K562 (cell line): ENCODE measurements around the gene TRNP1. TPM values are rescaled to one million over a fixed set of nuclear protein-coding genes. Genes with fewer than 3 reads are reported as not detected.

Source experiments
- ATAC-seq: fragments of 200-7000 bp; cut with Tn5 transposase; 3 replicates; pipeline ENCODE4 v1.9.1; 2020; ENCODE audit warnings: moderate library complexity
- BruUV-seq: library from RNA; stranded (reverse); fragments of 400-500 nt; replicated peaks from 2 replicates; lab custom pipeline; 2021; lab: Mats Ljungman, UMichigan
- CTCF ChIA-PET: fragments of 300-600 bp; formaldehyde crosslinking; extraction: SDS; loops from one replicate; lab custom pipeline; 2021; ENCODE audit warnings: low intra/inter-chr PET ratio; lab: Yijun Ruan, JAX
- POLR2A ChIA-PET: fragments of 300-600, 350-650 bp; sonication (Branson Sonifier 250); formaldehyde crosslinking; extraction: SDS; loops from one replicate; lab custom pipeline; 2021; ENCODE audit warnings: antibody characterized with exemption, inconsistent platforms; lab: Yijun Ruan, JAX
- DNase-seq, 4 experiments: peaks; one replicate each; pipeline versions ENCODE4 v3.0.0 to v3.0.0-alpha.2; 2011 to 2018; ENCODE audit warnings: low spot score in 3 of 4, mixed read lengths in 3 of 4; ENCODE audit errors: extremely low read depth in 1 of 4
- FAIRE-seq: peaks from 2 replicates; lab custom pipeline; 2011; peaks lifted over from hg19 to GRCh38; lab: Jason Lieb, UNC
- H2AFZ ChIP-seq: 2 replicates; pipeline ENCODE4 v1.6.0; 2011; ENCODE audit warnings: low read depth, low read length, control low read depth, inconsistent platforms
- H3K27ac ChIP-seq: fragments of 200-600 bp; 3 replicates; pipeline ENCODE4 v1.8.0; 2011; ENCODE audit warnings: low read depth, mild to moderate bottlenecking, control low read depth, inconsistent platforms, low read length, moderate library complexity, mixed read lengths; ENCODE audit errors: extremely low read depth
- H3K27me3 ChIP-seq, 2 experiments: fragments of 300-600 bp in 1 of 2; 2 replicates in 1 of 2; 3 replicates in 1 of 2; pipeline versions ENCODE4 v1.6.0 to v1.8.0; 2011; ENCODE audit warnings: inconsistent platforms in 2 of 2, low read length in 2 of 2, mild to moderate bottlenecking in 1 of 2, mixed read lengths in 1 of 2, moderate library complexity in 1 of 2; ENCODE audit not compliant: control insufficient read depth in 2 of 2, insufficient read depth in 2 of 2
- H3K36me3 ChIP-seq: fragments of 300-600 bp; 3 replicates; pipeline ENCODE4 v1.8.0; 2011; ENCODE audit warnings: mild to moderate bottlenecking, low read length, inconsistent platforms; ENCODE audit not compliant: control insufficient read depth, insufficient read depth
- H3K4me1 ChIP-seq, 2 experiments: fragments of 200-600 bp in 1 of 2; replicated peaks in 1 of 2; 2 replicates in 1 of 2; 3 replicates in 1 of 2; pipeline versions ENCODE4 v1.5.1 to v1.8.0; 2011; ENCODE audit warnings: inconsistent platforms in 2 of 2, low read length in 2 of 2, mild to moderate bottlenecking in 1 of 2, mixed read lengths in 1 of 2, moderate library complexity in 1 of 2; ENCODE audit not compliant: control insufficient read depth in 2 of 2, insufficient read depth in 2 of 2
- H3K4me2 ChIP-seq: 2 replicates; pipeline ENCODE4 v1.6.1; 2011; ENCODE audit warnings: low read length, control low read depth, inconsistent platforms, mixed read lengths; ENCODE audit not compliant: insufficient read depth
- H3K4me3 ChIP-seq: fragments of 200-600 bp; sonication (generic), shearing (Covaris generic); 2 replicates; pipeline ENCODE4 v1.5.1; 2016; ENCODE audit warnings: control low read depth, inconsistent platforms
- H3K79me2 ChIP-seq: fragments of 200-600 bp; 3 replicates; pipeline ENCODE4 v1.8.0; 2011; ENCODE audit warnings: low read length, inconsistent platforms; ENCODE audit not compliant: control insufficient read depth, insufficient read depth
- H3K9ac ChIP-seq, 2 experiments: 2 replicates each; pipeline versions ENCODE4 v1.6.0 to v1.6.1; 2011; ENCODE audit warnings: low read depth in 2 of 2, low read length in 2 of 2, control low read depth in 1 of 2, inconsistent platforms in 1 of 2, mild to moderate bottlenecking in 1 of 2, mixed read lengths in 1 of 2; ENCODE audit not compliant: insufficient read depth in 1 of 2
- H3K9me1 ChIP-seq: one replicate; pipeline ENCODE4 v1.6.0; 2011; ENCODE audit warnings: inconsistent platforms, mild to moderate bottlenecking, low read length, moderate library complexity; ENCODE audit not compliant: control insufficient read depth, insufficient read depth
- H3K9me3 ChIP-seq: replicated peaks from 2 replicates; pipeline ENCODE4 v1.5.1; 2011; ENCODE audit warnings: low read depth, low read length, inconsistent platforms; ENCODE audit not compliant: control insufficient read depth, insufficient read depth
- H4K20me1 ChIP-seq: replicated peaks from 2 replicates; pipeline ENCODE4 v1.6.1; 2011; ENCODE audit warnings: low read length, inconsistent platforms, mixed read lengths; ENCODE audit not compliant: control insufficient read depth, insufficient read depth
- NFIC ChIP-seq: fragments of 450-650 bp; IDR thresholded peaks from 2 replicates; pipeline ENCODE4 v1.6.1; 2017; ENCODE audit warnings: mild to moderate bottlenecking, inconsistent platforms
- POLR2G ChIP-seq: fragments of 200-400 bp; formaldehyde crosslinking; IDR thresholded peaks from 2 replicates; pipeline ENCODE4 v1.6.1; 2017; ENCODE audit warnings: low read depth, mild to moderate bottlenecking, antibody characterized with exemption, low read length, moderate library complexity
- TEAD1 ChIP-seq, 2 experiments: fragments of 450-650 bp in 1 of 2; sonication (generic) in 1 of 2; formaldehyde crosslinking; IDR thresholded peaks; 2 replicates each; pipeline versions ENCODE4 v1.4.0 to v1.8.0; 2020 to 2022; ENCODE audit warnings: mild to moderate bottlenecking in 2 of 2, missing genetic modification reagents in 1 of 2
- ZNF282 ChIP-seq: sonication (generic); formaldehyde crosslinking; IDR thresholded peaks from 2 replicates; pipeline ENCODE4 v1.8.1; 2023; ENCODE audit warnings: missing genetic modification reagents
- ZNF583 ChIP-seq: fragments of 250-450 bp; sonication (Bioruptor Pico); IDR thresholded peaks from 2 replicates; pipeline ENCODE4 v1.4.0; 2020
- ZNF707 ChIP-seq: fragments of 250-450 bp; sonication (Bioruptor Pico); conservative IDR thresholded peaks from 2 replicates; pipeline ENCODE4 v1.8.0; 2022; ENCODE audit warnings: inconsistent platforms, mild to moderate bottlenecking, moderate library complexity
- WGBS: fragments of 100-300 bp; shearing (Covaris generic); methylation state at CpG from one replicate; pipeline ENCODE4 v1.1.6; 2016; ENCODE audit warnings: low coverage, mixed read lengths; ENCODE audit not compliant: insufficient coverage; ENCODE audit errors: missing lambda C conversion rate; 5-methylcytosine and 5-hydroxymethylcytosine counted together
- in situ Hi-C: fragments of 300-500 bp; cut with MboI; formaldehyde crosslinking; loops from 4 replicates; pipeline ENCODE4 v1.15.0; 2018; ENCODE audit warnings: inconsistent platforms, mixed read lengths
- intact Hi-C: fragments of 100-400 bp; cut with micrococcal nuclease; formaldehyde crosslinking; loops from 2 replicates; pipeline ENCODE4 v1.14.2; 2022
- polyA plus RNA-seq, 8 experiments: library from polyadenylated mRNA; depleted of rRNA in 4 of 8; stranded (reverse) in 5 of 8; unstranded in 3 of 8; fragments of >200 nt; fragmentation: Nextera tagmentation in 2 of 8; fragmentation: Illumina TruSeq in 1 of 8; extraction: Ambion mirVana in 2 of 8; extraction: Trizol in 1 of 8; gene quantifications; 2 replicates each; pipeline versions ENCODE4 v1.2.1 to v1.2.3, GENCODE V29; 2011 to 2014; ENCODE audit warnings: inconsistent platforms in 1 of 8, missing spikeins in 1 of 8
- total RNA-seq, 7 experiments: library from RNA; depleted of rRNA in 6 of 7; stranded (reverse); fragments of >200 nt in 6 of 7; fragmentation: Illumina TruSeq in 2 of 7; extraction: Trizol in 2 of 7; gene quantifications; 2 replicates each; pipeline versions ENCODE4 v1.2.1 to v1.2.3, GENCODE V29; 2011 to 2021; ENCODE audit warnings: low replicate concordance in 1 of 7
- TF ChIP-seq, protein P1 (sequence below), 2 experiments: fragments of 450-650 bp in 1 of 2; sonication (generic) in 1 of 2; formaldehyde crosslinking in 1 of 2; IDR thresholded peaks in 1 of 2; conservative IDR thresholded peaks in 1 of 2; 2 replicates each; pipeline versions ENCODE4 v1.6.1 to v1.8.1; 2016 to 2023; ENCODE audit warnings: mild to moderate bottlenecking in 2 of 2, moderate library complexity in 2 of 2, inconsistent platforms in 1 of 2, missing genetic modification reagents in 1 of 2
- TF ChIP-seq, protein P2 (sequence below), 2 experiments: fragments of 450-650 bp; IDR thresholded peaks; 2 replicates each; pipeline ENCODE4 v1.6.1; 2016
- TF ChIP-seq, protein P3 (sequence below), 2 experiments: fragments of 250-450 bp in 1 of 2; fragments of 450-650 bp in 1 of 2; sonication (Bioruptor Pico) in 1 of 2; IDR thresholded peaks; 2 replicates each; pipeline versions ENCODE4 v1.6.1 to v1.8.0; 2016 to 2021; ENCODE audit warnings: mild to moderate bottlenecking in 2 of 2, moderate library complexity in 2 of 2, missing compliant biosample characterization in 1 of 2, missing genetic modification characterization in 1 of 2
- TF ChIP-seq, protein P4 (sequence below): fragments of 450-650 bp; conservative IDR thresholded peaks from 2 replicates; pipeline ENCODE4 v1.6.1; 2016; ENCODE audit warnings: missing genetic modification characterization, low read depth, mild to moderate bottlenecking, control low read depth, missing compliant biosample characterization

TRNP1 gene
- total and polyA plus RNA-seq, 9 of the 15 experiments (the other 6 are each of a cell fraction or from before 2014, with no cell fraction given), result 0.03 to 1.3 (median 0.95) TPM

DNA sequence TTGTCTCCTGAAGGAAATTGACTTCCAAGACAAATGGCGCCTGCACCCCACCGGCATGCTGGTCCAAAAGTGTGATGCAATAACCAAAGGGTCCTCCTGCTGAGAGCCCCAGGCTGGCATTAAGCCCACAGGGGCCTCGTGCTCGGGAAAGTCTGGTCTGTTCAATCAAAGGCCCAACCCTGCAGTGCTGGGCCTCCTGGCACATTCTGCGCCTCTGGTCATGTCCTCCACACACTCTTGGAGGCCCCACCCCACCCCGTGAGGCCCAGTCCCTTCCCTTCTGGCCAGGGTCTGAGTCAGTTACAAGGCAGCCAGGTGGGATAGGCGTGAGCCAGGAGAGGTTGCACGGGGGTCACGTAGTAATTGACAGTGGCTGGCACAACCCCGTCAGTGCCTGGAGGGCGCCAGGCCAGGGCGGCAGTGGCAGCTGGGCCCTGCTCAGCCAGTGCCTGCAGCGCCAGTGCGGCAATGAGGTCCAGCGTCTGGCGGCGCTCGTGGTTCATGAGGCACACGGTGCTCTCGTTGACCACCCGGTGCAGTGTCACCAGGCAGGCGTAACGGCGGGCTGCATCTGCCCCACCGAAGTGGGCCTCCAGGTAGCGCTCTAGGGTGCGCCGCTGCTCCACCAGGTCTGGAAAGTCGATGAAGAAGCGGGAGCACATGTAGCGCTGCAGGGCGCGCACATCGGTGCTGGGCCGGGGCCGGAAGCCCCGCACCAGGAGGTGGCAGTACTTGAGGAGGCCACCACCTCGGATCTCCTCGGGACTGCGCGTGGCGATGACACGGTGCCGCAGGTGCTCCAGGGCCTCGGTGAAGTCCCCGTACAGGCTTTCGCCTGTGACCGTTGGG lies 12.4 kb downstream of the TRNP1 start (continued):
- TF ChIP-seq, protein P1, sequence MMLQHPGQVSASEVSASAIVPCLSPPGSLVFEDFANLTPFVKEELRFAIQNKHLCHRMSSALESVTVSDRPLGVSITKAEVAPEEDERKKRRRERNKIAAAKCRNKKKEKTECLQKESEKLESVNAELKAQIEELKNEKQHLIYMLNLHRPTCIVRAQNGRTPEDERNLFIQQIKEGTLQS (IDR thresholded peaks at IDR 0.05), result peak; percentile 33; the same call in 1 of the 2 replicates
- TF ChIP-seq, protein P1 (CRISPR knock-in tag; conservative IDR thresholded peaks at IDR 0.05), result no peak
- TF ChIP-seq NFIC (0 out of 2 replicates have a peak, but pooled peaks have one; percentile 11), POLR2G (peak; percentile 12; the same call in 1 of the 2 replicates), ZNF282 (CRISPR knock-in tag) (0 out of 2 replicates have a peak, but pooled peaks have one; percentile 37)
- TF ChIP-seq, protein P2, sequence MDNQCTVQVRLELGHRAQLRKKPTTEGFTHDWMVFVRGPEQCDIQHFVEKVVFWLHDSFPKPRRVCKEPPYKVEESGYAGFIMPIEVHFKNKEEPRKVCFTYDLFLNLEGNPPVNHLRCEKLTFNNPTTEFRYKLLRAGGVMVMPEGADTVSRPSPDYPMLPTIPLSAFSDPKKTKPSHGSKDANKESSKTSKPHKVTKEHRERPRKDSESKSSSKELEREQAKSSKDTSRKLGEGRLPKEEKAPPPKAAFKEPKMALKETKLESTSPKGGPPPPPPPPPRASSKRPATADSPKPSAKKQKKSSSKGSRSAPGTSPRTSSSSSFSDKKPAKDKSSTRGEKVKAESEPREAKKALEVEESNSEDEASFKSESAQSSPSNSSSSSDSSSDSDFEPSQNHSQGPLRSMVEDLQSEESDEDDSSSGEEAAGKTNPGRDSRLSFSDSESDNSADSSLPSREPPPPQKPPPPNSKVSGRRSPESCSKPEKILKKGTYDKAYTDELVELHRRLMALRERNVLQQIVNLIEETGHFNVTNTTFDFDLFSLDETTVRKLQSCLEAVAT (IDR thresholded peaks at IDR 0.05), result peak in 1 of 2 experiments; percentile 84; a peak in 2 of 4 replicates

DNA sequence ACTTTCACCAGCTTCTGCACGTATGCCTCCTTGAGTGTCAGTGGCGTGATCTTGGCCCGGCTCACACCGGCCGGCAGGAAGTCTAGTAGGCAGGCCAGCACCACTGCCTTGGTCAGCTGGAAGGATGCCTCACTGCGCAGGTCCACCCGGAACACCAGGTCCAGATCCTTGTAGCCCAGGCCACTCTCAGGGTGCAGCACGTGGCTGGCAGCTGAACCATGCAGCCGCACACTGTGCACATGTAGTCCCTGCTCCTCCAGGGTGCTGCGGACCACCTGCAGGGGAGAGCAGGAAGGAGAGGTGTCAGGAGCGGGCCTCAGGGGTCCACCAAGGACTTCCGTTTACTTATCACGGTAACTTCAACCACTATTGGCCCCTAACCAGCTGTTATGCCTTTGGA lies 13.2 kb downstream of the TRNP1 start:
- H3K36me3 ChIP-seq, result no peaks in the 10 kb centered on the region
- ChIA-PET POLR2A (no interaction called here), CTCF (interaction anchor here (0.6 kb wide), 1 partner anchor 8 kb away, joined by 4 read pairs; no protein-coding TSS in a partner anchor)
- peaks cover 5% of the 10 kb centered on the region for H3K9me1 ChIP-seq
- in situ Hi-C loops (no loop called here), intact Hi-C loops (no loop called here)
- H3K4me2 ChIP-seq, result no peak overlapping the region
- peak overlapping the region in 1 of 2 experiments; percentile 63; a peak in 2 of 4 replicates for H3K9ac ChIP-seq
- 66% methylated on average over 12 of the region's 13 CpGs for WGBS
- no TSS peak for BruUV-seq
- H4K20me1 ChIP-seq, result no peaks in the 10 kb centered on the region
- H2AFZ ChIP-seq, result no peak overlapping the region
- no peak for DNase-seq
- no peak overlapping the region for H3K27ac ChIP-seq
- H3K79me2 ChIP-seq, result no peaks in the 10 kb centered on the region
- no peaks in the 10 kb centered on the region for H3K27me3 ChIP-seq
- FAIRE-seq, result no peak
- no peak for ATAC-seq
- no peak overlapping the region for H3K4me3 ChIP-seq
- no peaks in the 10 kb centered on the region for H3K9me3 ChIP-seq
- peaks cover 33 to 47% of the 10 kb centered on the region in 2 experiments for H3K4me1 ChIP-seq
- TF ChIP-seq ZNF583 (CRISPR knock-in tag) (no peak), TEAD1 (CRISPR knock-in tag; IDR thresholded peaks at IDR 0.05) (no peak), ZNF707 (no peak)
- TF ChIP-seq, protein P3, sequence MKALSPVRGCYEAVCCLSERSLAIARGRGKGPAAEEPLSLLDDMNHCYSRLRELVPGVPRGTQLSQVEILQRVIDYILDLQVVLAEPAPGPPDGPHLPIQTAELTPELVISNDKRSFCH (CRISPR knock-in tag; IDR thresholded peaks at IDR 0.05), result no peak
- TF ChIP-seq, protein P3 (tag; IDR thresholded peaks at IDR 0.05), result no peak
- TF ChIP-seq, protein P4, sequence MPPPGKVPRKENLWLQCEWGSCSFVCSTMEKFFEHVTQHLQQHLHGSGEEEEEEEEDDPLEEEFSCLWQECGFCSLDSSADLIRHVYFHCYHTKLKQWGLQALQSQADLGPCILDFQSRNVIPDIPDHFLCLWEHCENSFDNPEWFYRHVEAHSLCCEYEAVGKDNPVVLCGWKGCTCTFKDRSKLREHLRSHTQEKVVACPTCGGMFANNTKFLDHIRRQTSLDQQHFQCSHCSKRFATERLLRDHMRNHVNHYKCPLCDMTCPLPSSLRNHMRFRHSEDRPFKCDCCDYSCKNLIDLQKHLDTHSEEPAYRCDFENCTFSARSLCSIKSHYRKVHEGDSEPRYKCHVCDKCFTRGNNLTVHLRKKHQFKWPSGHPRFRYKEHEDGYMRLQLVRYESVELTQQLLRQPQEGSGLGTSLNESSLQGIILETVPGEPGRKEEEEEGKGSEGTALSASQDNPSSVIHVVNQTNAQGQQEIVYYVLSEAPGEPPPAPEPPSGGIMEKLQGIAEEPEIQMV (tag), result no peak
